ENCODE measurements around the gene SRGAP1. TPM values are rescaled to one million over a fixed set of nuclear protein-coding genes. Genes with fewer than 3 reads are reported as not detected.

The SRGAP1 gene
- total and polyA plus RNA-seq, 2 of the 8 experiments (the other 6 are each of a cell fraction or from before 2014, with no cell fraction given) = 3.2 to 7.3 TPM

- ChIA-PET CTCF (ENCODE audit: partially characterized antibody) (interaction anchor here (0.6 to 8.0 kb wide), 6 partner anchors 8 to 420 kb away, joined by 3 to 67 read pairs (median 3); no protein-coding TSS in a partner anchor), POLR2A (ENCODE audit: partially characterized antibody) (interaction anchor here (1.1 kb wide), 1 partner anchor 10 kb away, joined by 3 read pairs; no protein-coding TSS in a partner anchor)
Observed at GRCh38 chr12:63836936-63837335, 7.6 kb upstream of the SRGAP1 start.

More at GRCh38 chr12:63836936-63837335, 7.6 kb upstream of the SRGAP1 start:
- Histone ChIP-seq H3K36me3 (ENCODE audit: control insufficient read depth in 2 of 4, insufficient read depth in 4 of 4, low read length in 3 of 4) (no peaks in the 10 kb centered on the region), H2BK15ac (ENCODE audit: low read length) (no peak overlapping the region), H4K8ac (ENCODE audit: extremely low read depth, insufficient read depth, low read length) (no peak overlapping the region), H3K79me2 (ENCODE audit: control insufficient read depth in 1 of 2, insufficient read depth in 2 of 2, low read length in 2 of 2) (no peaks in the 10 kb centered on the region), H4K5ac (ENCODE audit: insufficient read length, low read depth, low read length) (no peak overlapping the region), H3K56ac (replicated peaks; ENCODE audit: insufficient read length, low read depth, low read length) (no peak overlapping the region), H3K27me3 (replicated peaks in 1 of 4; ENCODE audit: control insufficient read depth in 3 of 4, extremely low read depth in 1 of 4, insufficient read depth in 3 of 4, low read length in 3 of 4) (peaks cover 0 to 1% (median 0%) of the 10 kb centered on the region in 4 experiments; a peak in 1 of 7 replicates), H3K14ac (ENCODE audit: insufficient read length) (no peak overlapping the region), H2BK12ac (ENCODE audit: low read depth, low read length) (no peak overlapping the region), H2AFZ (ENCODE audit: low read length) (no peak overlapping the region), H3K4ac (replicated peaks; ENCODE audit: insufficient read length, low read depth, low read length) (no peak overlapping the region), H2BK120ac (replicated peaks; ENCODE audit: low read depth, low read length) (no peak overlapping the region), H3K27ac (ENCODE audit: low read depth, low read length) (no peak overlapping the region), H3K79me1 (ENCODE audit: low read depth, low read length) (no peaks in the 10 kb centered on the region), H4K20me1 (replicated peaks in 1 of 2; ENCODE audit: control insufficient read depth in 1 of 2, insufficient read depth in 2 of 2, low read length in 2 of 2) (no peaks in the 10 kb centered on the region), H3K4me3 (ENCODE audit: extremely low read depth in 1 of 4, insufficient read depth in 2 of 4, low read depth in 3 of 4, low read length in 4 of 4) (no peak overlapping the region), H3K9ac (replicated peaks in 1 of 4; ENCODE audit: extremely low read depth in 1 of 4, low read depth in 3 of 4, low read length in 3 of 4) (no peak overlapping the region), H2BK5ac (ENCODE audit: low read depth, low read length) (no peak overlapping the region), H3K9me3 (ENCODE audit: insufficient read depth in 2 of 2, low read depth in 1 of 2, low read length in 1 of 2) (no peaks in the 10 kb centered on the region), H3K18ac (ENCODE audit: extremely low read depth, low read length) (no peak overlapping the region), H3K23me2 (ENCODE audit: low read depth, low read length) (no peaks in the 10 kb centered on the region), H2AK5ac (ENCODE audit: low read depth, low read length) (no peak overlapping the region), H2BK20ac (ENCODE audit: low read length) (no peak overlapping the region), H3K4me2 (ENCODE audit: insufficient read depth in 1 of 2, low read depth in 2 of 2, low read length in 2 of 2) (no peak overlapping the region), H4K91ac (replicated peaks; ENCODE audit: insufficient read length, low read length) (no peak overlapping the region), H3K23ac (ENCODE audit: insufficient read length) (no peak overlapping the region), H3K4me1 (replicated peaks in 1 of 4; ENCODE audit: control insufficient read depth in 3 of 4, insufficient read depth in 4 of 4, low read length in 3 of 4) (no peaks in the 10 kb centered on the region)
- FAIRE-seq = no peak
- 80% methylated on average over 3 of the region's 3 CpGs; no CpG with 5 or more reads in 1 of the 2 experiments for WGBS, 2 experiments (ENCODE audit: extremely low coverage in 1 of 2, insufficient coverage in 1 of 2, insufficient read length in 1 of 2, insufficient replicate concordance in 2 of 2, low coverage in 1 of 2, low lambda C conversion rate in 2 of 2, missing lambda C conversion rate in 1 of 2)
- DNase-seq (ENCODE audit: low read depth in 1 of 2, low spot score in 2 of 2) = no peak
- TF ChIP-seq HDAC2 (IDR thresholded peaks at IDR 0.05; ENCODE audit: borderline replicate concordance in 1 of 2, low read depth in 2 of 2, low read length in 2 of 2) = no peak
- TF ChIP-seq CHD2 (IDR thresholded peaks at IDR 0.05; ENCODE audit: low read length) = no peak
- TF ChIP-seq CTCF (IDR thresholded peaks at IDR 0.05; ENCODE audit: control extremely low read depth in 1 of 3, insufficient read depth in 1 of 3, low read depth in 1 of 3, low read length in 3 of 3) = no peak
- no peak for TF ChIP-seq RBBP5 (IDR thresholded peaks at IDR 0.05; ENCODE audit: borderline replicate concordance, low read depth, low read length)
- TF ChIP-seq SRF (IDR thresholded peaks at IDR 0.05; ENCODE audit: low read depth, low read length) = no peak
- TF ChIP-seq CBX8 (IDR thresholded peaks at IDR 0.05; ENCODE audit: borderline replicate concordance, low read depth, low read length) = no peak
- TF ChIP-seq MAFK (IDR thresholded peaks at IDR 0.05; ENCODE audit: low read depth, low read length) = no peak
- TF ChIP-seq EP300 (IDR thresholded peaks at IDR 0.05; ENCODE audit: borderline replicate concordance in 1 of 2, low read depth in 2 of 2, low read length in 2 of 2) = no peak
- no peak for TF ChIP-seq FOSL1 (IDR thresholded peaks at IDR 0.05; ENCODE audit: insufficient read depth, low read depth, low read length)
